ENCODE measurements around the gene TUBA3C.

The TUBA3C gene

GRCh38 chr13:19161308-19161707 is 20.3 kb downstream of the TUBA3C start:
- no peak overlapping the region for H3K4me3 ChIP-seq (ENCODE audit: low read depth, low read length)
- ChIA-PET CTCF (no interaction called here), POLR2A (no interaction called here)
- DNase-seq (ENCODE audit: low read depth, low spot score) = no peak
- TF ChIP-seq, protein P1, sequence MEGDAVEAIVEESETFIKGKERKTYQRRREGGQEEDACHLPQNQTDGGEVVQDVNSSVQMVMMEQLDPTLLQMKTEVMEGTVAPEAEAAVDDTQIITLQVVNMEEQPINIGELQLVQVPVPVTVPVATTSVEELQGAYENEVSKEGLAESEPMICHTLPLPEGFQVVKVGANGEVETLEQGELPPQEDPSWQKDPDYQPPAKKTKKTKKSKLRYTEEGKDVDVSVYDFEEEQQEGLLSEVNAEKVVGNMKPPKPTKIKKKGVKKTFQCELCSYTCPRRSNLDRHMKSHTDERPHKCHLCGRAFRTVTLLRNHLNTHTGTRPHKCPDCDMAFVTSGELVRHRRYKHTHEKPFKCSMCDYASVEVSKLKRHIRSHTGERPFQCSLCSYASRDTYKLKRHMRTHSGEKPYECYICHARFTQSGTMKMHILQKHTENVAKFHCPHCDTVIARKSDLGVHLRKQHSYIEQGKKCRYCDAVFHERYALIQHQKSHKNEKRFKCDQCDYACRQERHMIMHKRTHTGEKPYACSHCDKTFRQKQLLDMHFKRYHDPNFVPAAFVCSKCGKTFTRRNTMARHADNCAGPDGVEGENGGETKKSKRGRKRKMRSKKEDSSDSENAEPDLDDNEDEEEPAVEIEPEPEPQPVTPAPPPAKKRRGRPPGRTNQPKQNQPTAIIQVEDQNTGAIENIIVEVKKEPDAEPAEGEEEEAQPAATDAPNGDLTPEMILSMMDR (IDR thresholded peaks at IDR 0.05; ENCODE audit: insufficient read depth, low read length, missing control alignments) = no peak

DNA sequence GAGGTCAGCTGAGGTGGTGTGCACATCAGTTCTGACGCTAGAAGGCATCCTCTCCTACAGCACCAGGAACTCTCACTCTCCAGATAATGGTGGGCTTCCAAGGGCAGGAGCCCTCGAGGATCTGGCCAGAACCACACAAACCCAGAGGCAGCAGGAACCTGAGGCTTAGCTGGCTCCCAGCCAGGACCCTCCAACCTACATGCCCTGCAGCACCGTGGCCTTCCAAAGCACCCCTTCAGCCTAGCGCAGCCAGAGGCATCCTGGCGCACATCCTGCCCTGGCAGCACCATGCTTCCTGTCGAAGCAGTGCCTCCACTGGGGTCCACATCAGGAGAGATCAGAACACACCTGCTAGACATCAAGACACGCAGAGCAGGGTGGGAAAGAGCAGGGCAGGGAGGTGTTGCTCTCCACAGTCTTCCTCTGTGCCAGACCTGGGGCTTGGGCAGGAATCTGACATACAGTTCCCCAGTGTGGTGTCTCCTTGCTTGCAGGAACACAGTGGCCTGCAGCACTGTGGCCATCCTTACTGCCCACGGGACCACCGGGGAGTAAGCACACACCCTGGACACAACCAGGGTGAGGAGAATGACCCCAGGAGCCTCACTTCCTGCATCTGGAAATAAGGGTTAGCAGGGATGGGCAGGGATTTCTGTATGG is 21.7 kb downstream of the TUBA3C start:
- no peak for DNase-seq (ENCODE audit: low read depth, low spot score)
- H3K4me3 ChIP-seq (ENCODE audit: low read depth, low read length) = no peak overlapping the region
- ChIA-PET POLR2A (no interaction called here), CTCF (no interaction called here)
- TF ChIP-seq, protein P1 (IDR thresholded peaks at IDR 0.05; ENCODE audit: insufficient read depth, low read length, missing control alignments) = no peak

DNA sequence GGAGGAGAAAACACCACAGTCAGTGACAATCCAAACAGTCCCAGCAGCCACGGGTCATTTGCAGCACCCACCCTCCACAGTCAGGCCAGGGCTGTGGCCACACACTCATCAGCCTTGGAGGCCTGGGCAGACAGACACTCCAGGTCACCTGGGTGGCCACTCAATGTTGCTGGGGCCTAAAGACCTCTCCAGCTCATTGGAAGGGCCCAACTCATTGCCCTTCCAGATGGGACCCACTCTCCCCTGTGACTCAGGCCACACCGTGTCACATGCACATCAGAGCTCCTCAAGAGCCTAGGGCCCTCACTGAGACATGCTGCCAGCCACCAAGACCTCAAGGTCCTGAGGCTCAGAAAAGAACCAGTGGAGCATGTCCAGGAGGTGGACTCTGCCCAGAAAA is 22.4 kb downstream of the TUBA3C start:
- POLR2A ChIA-PET = no interaction called here
- TF ChIP-seq, protein P1 (IDR thresholded peaks at IDR 0.05; ENCODE audit: insufficient read depth, low read length, missing control alignments) = no peak
- CTCF ChIA-PET = no interaction called here
- H3K4me3 ChIP-seq (ENCODE audit: low read depth, low read length) = no peak overlapping the region
- DNase-seq (ENCODE audit: low read depth, low spot score) = no peak

DNA sequence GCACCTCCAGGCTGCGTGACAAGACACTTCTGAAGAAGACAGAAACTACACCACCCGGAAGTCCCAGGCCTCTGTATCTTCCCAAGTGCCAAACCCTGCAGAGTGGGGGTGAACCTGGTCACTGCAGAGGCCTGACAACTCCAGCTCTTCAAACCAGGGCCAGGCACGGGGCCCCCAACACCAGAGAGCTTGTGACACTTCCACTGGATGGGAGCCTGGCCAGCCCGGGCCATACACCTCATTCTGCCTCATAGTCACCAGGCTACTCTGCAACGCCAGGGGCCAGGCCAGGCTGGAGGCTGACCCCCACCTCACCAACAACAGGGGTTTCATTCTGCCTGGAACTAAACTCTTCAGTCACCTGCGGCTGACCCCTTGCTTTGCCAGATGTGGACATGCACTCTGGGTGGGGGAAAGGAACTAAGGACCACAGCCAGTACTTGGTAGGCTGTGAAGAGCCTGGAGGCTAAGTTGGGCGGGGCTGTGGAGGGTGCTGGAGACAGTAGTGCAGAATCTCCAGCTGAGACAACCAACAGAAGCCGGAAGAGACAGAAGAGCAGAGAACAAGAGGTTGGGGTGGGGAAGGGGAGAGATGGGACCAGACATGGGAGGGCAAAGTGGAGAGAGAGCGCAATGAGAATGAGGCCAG is 23.0 kb downstream of the TUBA3C start:
- POLR2A ChIA-PET = no interaction called here
- TF ChIP-seq, protein P1 (IDR thresholded peaks at IDR 0.05; ENCODE audit: insufficient read depth, low read length, missing control alignments) = no peak

GRCh38 chr13:19158006-19158405 is 23.6 kb downstream of the TUBA3C start:
- TF ChIP-seq, protein P1 (IDR thresholded peaks at IDR 0.05; ENCODE audit: insufficient read depth, low read length, missing control alignments) = no peak
- POLR2A ChIA-PET = no interaction called here
- CTCF ChIA-PET = no interaction called here
- no peak for DNase-seq (ENCODE audit: low read depth, low spot score)
- no peak overlapping the region for H3K4me3 ChIP-seq (ENCODE audit: low read depth, low read length)

More for the DNA sequence above, 23.0 kb downstream of the TUBA3C start:
- no peak overlapping the region for H3K4me3 ChIP-seq (ENCODE audit: low read depth, low read length)
- CTCF ChIA-PET = no interaction called here
- no peak for DNase-seq (ENCODE audit: low read depth, low spot score)

GRCh38 chr13:19157461-19157860 is 24.2 kb downstream of the TUBA3C start:
- H3K4me3 ChIP-seq (ENCODE audit: low read depth, low read length) = no peak overlapping the region
- DNase-seq (ENCODE audit: low read depth, low spot score) = no peak
- TF ChIP-seq, protein P1 (IDR thresholded peaks at IDR 0.05; ENCODE audit: insufficient read depth, low read length, missing control alignments) = no peak
- CTCF ChIA-PET = no interaction called here
- POLR2A ChIA-PET = no interaction called here

All from AG04449 (cell line).